Anterior cingulate cortex (tissue), 58 donors: Measurements from ENCODE around the gene ADAM8.

ENCODE experiments used
- DNase-seq, 58 donors: peaks; one replicate each; lab custom pipeline; 2025; lab: John Stamatoyannopoulos, UW

Gene ADAM8

GRCh38 chr10:133216776-133217175 is 59.9 kb downstream of the ADAM8 start:
- DNase-seq: no peak

- DNase-seq: no peak
These were observed 61.1 kb downstream of the ADAM8 start for GRCh38 chr10:133215586-133215985.

- DNase-seq: no peak
These were observed 61.9 kb downstream of the ADAM8 start for GRCh38 chr10:133214468-133215410.

- DNase-seq: no peak
These were observed 62.8 kb downstream of the ADAM8 start for GRCh38 chr10:133213641-133214467.

GRCh38 chr10:133212853-133213494 is 63.7 kb downstream of the ADAM8 start:
- DNase-seq: no peak
